ENCODE data around the gene CHAF1A. TPM values are rescaled to one million over a fixed set of nuclear protein-coding genes. Genes with fewer than 3 reads are reported as not detected.

CHAF1A gene
- total and polyA plus RNA-seq, 7 donors, result 3.6 to 19.1 (median 5.4) TPM

GRCh38 chr19:4367336-4367723 lies 35.1 kb upstream of the CHAF1A start:
- no peak for DNase-seq
- Histone ChIP-seq H3K4me3 (no peak overlapping the region), H3K27ac (peak overlapping the region in 2 of 4 donors; percentile 61 to 65), H3K9me3 (no peaks in the 10 kb centered on the region), H3K27me3 (no peaks in the 10 kb centered on the region), H3K4me1 (peaks cover 0 to 55% (median 47%) of the 10 kb centered on the region in 4 donors), H3K36me3 (peaks cover 15 to 42% (median 34%) of the 10 kb centered on the region in 4 donors)
- WGBS, 2 donors, result 90% methylated on average over 10 of the region's 10 CpGs
- TF ChIP-seq POLR2A (IDR thresholded peaks at IDR 0.05) (no peak), POLR2AphosphoS5 (IDR thresholded peaks at IDR 0.05) (peak in 1 of 4 donors; percentile 13)
- intact Hi-C loops (cut with DNase I), result no loop called here

GRCh38 chr19:4367781-4368127 lies 34.7 kb upstream of the CHAF1A start:
- DNase-seq, result no peak
- peaks cover 0 to 59% (median 49%) of the 10 kb centered on the region in 4 donors for H3K4me1 ChIP-seq
- no peak for TF ChIP-seq EP300 (IDR thresholded peaks at IDR 0.05)
- TF ChIP-seq POLR2AphosphoS5 (IDR thresholded peaks at IDR 0.05), result peak in 1 of 4 donors; percentile 4
- intact Hi-C loops (cut with DNase I), result no loop called here
- H3K27me3 ChIP-seq, result no peaks in the 10 kb centered on the region
- peaks cover 14 to 37% (median 30%) of the 10 kb centered on the region in 4 donors for H3K36me3 ChIP-seq
- no peak overlapping the region for H3K4me3 ChIP-seq
- peak overlapping the region; percentile 37 to 75 (median 63) for H3K27ac ChIP-seq
- 89 to 92% methylated on average over 13 of the region's 13 CpGs for WGBS, 2 donors
- no peaks in the 10 kb centered on the region for H3K9me3 ChIP-seq

GRCh38 chr19:4368128-4368820 lies 34.2 kb upstream of the CHAF1A start:
- Histone ChIP-seq H3K9me3 (no peaks in the 10 kb centered on the region), H3K27ac (peak overlapping the region; percentile 37 to 75 (median 63)), H3K36me3 (peaks cover 11 to 32% (median 25%) of the 10 kb centered on the region in 4 donors), H3K4me3 (no peak overlapping the region), H3K4me1 (peaks cover 0 to 64% (median 54%) of the 10 kb centered on the region in 4 donors), H3K27me3 (no peaks in the 10 kb centered on the region)
- intact Hi-C loops (cut with DNase I), result no loop called here
- no peak for DNase-seq
- no peak for TF ChIP-seq POLR2AphosphoS5 (IDR thresholded peaks at IDR 0.05)
- 66 to 73% methylated on average over 19 of the region's 19 CpGs for WGBS, 2 donors

GRCh38 chr19:4369109-4369887 lies 33.1 kb upstream of the CHAF1A start:
- H3K9me3 ChIP-seq, result no peaks in the 10 kb centered on the region
- H3K27me3 ChIP-seq, result no peaks in the 10 kb centered on the region
- WGBS, 2 donors, result 8 to 15% methylated on average over 25 of the region's 25 CpGs
- peaks cover under 1 to 23% (median 16%) of the 10 kb centered on the region in 4 donors for H3K36me3 ChIP-seq
- no peak for DNase-seq
- H3K4me3 ChIP-seq, result peak overlapping the region in 1 of 4 donors; percentile 16
- peaks cover 0 to 75% (median 64%) of the 10 kb centered on the region in 4 donors for H3K4me1 ChIP-seq
- peak in 1 of 4 donors; percentile 8 for TF ChIP-seq POLR2AphosphoS5 (IDR thresholded peaks at IDR 0.05)
- TF ChIP-seq POLR2A (IDR thresholded peaks at IDR 0.05), result no peak
- intact Hi-C loops (cut with DNase I), result no loop called here
- H3K27ac ChIP-seq, result peak overlapping the region; percentile 37 to 75 (median 63)

GRCh38 chr19:4369888-4370260 lies 32.6 kb upstream of the CHAF1A start:
- no peak for DNase-seq
- peak overlapping the region in 1 of 4 donors; percentile 16 for H3K4me3 ChIP-seq
- no peaks in the 10 kb centered on the region for H3K9me3 ChIP-seq
- H3K27ac ChIP-seq, result peak overlapping the region; percentile 37 to 75 (median 63)
- TF ChIP-seq POLR2A (IDR thresholded peaks at IDR 0.05), result no peak
- no peak for TF ChIP-seq EP300 (IDR thresholded peaks at IDR 0.05)
- peak in 1 of 4 donors; percentile 7 for TF ChIP-seq POLR2AphosphoS5 (IDR thresholded peaks at IDR 0.05)
- peak in 2 of 4 experiments; percentile 11 to 47 for TF ChIP-seq CTCF (IDR thresholded peaks at IDR 0.05)
- peaks cover 0 to 80% (median 70%) of the 10 kb centered on the region in 4 donors for H3K4me1 ChIP-seq
- intact Hi-C loops (cut with DNase I), result no loop called here
- WGBS, 2 donors, result 14 to 16% methylated on average over 21 of the region's 21 CpGs
- peaks cover 0 to 22% (median 15%) of the 10 kb centered on the region in 4 donors for H3K36me3 ChIP-seq
- H3K27me3 ChIP-seq, result no peaks in the 10 kb centered on the region

GRCh38 chr19:4370418-4371041 lies 31.9 kb upstream of the CHAF1A start:
- DNase-seq, result no peak
- peak overlapping the region; percentile 37 to 75 (median 63) for H3K27ac ChIP-seq
- no peak overlapping the region for H3K4me3 ChIP-seq
- intact Hi-C loops (cut with DNase I), result no loop called here
- TF ChIP-seq EP300 (IDR thresholded peaks at IDR 0.05) (no peak), POLR2AphosphoS5 (IDR thresholded peaks at IDR 0.05) (no peak), CTCF (IDR thresholded peaks at IDR 0.05) (no peak), POLR2A (IDR thresholded peaks at IDR 0.05) (no peak)
- no peaks in the 10 kb centered on the region for H3K9me3 ChIP-seq
- H3K27me3 ChIP-seq, result no peaks in the 10 kb centered on the region
- H3K4me1 ChIP-seq, result peaks cover 0 to 87% (median 77%) of the 10 kb centered on the region in 4 donors
- H3K36me3 ChIP-seq, result peaks cover 0 to 16% (median 11%) of the 10 kb centered on the region in 4 donors
- WGBS, 2 donors, result 88 to 90% methylated on average over 15 of the region's 15 CpGs
